Fibroblast of the aortic adventitia (primary cell): ENCODE results near the gene PRIMA1. TPM values are rescaled to one million over a fixed set of nuclear protein-coding genes. Genes with fewer than 3 reads are reported as not detected.

Experiments used
- DNase-seq: peaks from one replicate; pipeline ENCODE4 v3.0.0-alpha.2; 2010; ENCODE audit warnings: low read depth
- H3K4me3 ChIP-seq: 2 replicates; pipeline ENCODE4 v1.5.1; 2011; ENCODE audit warnings: low read depth, mild to moderate bottlenecking, control low read depth, low read length, moderate library complexity
- CTCF ChIP-seq: IDR thresholded peaks from 2 replicates; pipeline ENCODE4 v1.5.1; 2011; ENCODE audit warnings: mild to moderate bottlenecking, low read length, control low read depth, inconsistent platforms; ENCODE audit not compliant: insufficient read depth
- total RNA-seq: library from RNA; depleted of rRNA; stranded (reverse); fragments of >200 nt; gene quantifications from 2 replicates; pipeline ENCODE4 v1.2.3, GENCODE V29; 2012; ENCODE audit warnings: low replicate concordance

Gene PRIMA1
- total RNA-seq, 1 donor: not detected

- no peak for DNase-seq
- H3K4me3 ChIP-seq: no peak overlapping the region
- TF ChIP-seq CTCF: no peak
Measured at GRCh38 chr14:93693914-93694313, 94.4 kb downstream of the PRIMA1 start.

GRCh38 chr14:93691042-93691780 lies 97.1 kb downstream of the PRIMA1 start:
- DNase-seq: no peak
- H3K4me3 ChIP-seq: no peak overlapping the region
- no peak for TF ChIP-seq CTCF

- no peak for DNase-seq
- TF ChIP-seq CTCF: no peak
- no peak overlapping the region for H3K4me3 ChIP-seq
Measured at GRCh38 chr14:93690146-93690545, 98.1 kb downstream of the PRIMA1 start.

GRCh38 chr14:93688820-93689219 lies 99.5 kb downstream of the PRIMA1 start:
- no peak overlapping the region for H3K4me3 ChIP-seq
- TF ChIP-seq CTCF: no peak
- no peak for DNase-seq

- no peak overlapping the region for H3K4me3 ChIP-seq
- no peak for TF ChIP-seq CTCF
- no peak for DNase-seq
Measured at GRCh38 chr14:93688239-93688666, 100.0 kb downstream of the PRIMA1 start.

- no peak for TF ChIP-seq CTCF
- H3K4me3 ChIP-seq: no peak overlapping the region
- DNase-seq: no peak
Measured at GRCh38 chr14:93686268-93686667, 102.0 kb downstream of the PRIMA1 start.
